Heart left ventricle (tissue), 16 donors: ENCODE results near the gene CD101. TPM values are rescaled to one million over a fixed set of nuclear protein-coding genes. Genes with fewer than 3 reads are reported as not detected.

Experiments used
- ATAC-seq, 4 donors: fragments of 200-7000 bp; cut with Tn5 transposase; one replicate each; pipeline ENCODE4 v1.9.1; 2020 to 2022; ENCODE audit warnings: moderate library complexity in 4 of 4, mild to moderate bottlenecking in 3 of 4, moderate number of reproducible peaks in 1 of 4
- DNase-seq, 5 donors: peaks; one replicate each; pipeline ENCODE4 v3.0.0-alpha.2; 2020
- H3K27ac ChIP-seq, 12 donors: fragments of 200-600 bp; sonication (generic) in 4 of 12; one replicate each; pipeline versions ENCODE4 v1.5.0 to v1.8.0; 2016 to 2022; ENCODE audit warnings: mild to moderate bottlenecking in 2 of 12
- H3K27me3 ChIP-seq, 9 donors: fragments of 200-600 bp; sonication (generic) in 2 of 9; one replicate each; pipeline versions ENCODE4 v1.5.1 to v1.8.0; 2016 to 2022; ENCODE audit warnings: mild to moderate bottlenecking in 3 of 9
- H3K36me3 ChIP-seq, 9 donors: fragments of 200-600 bp; sonication (generic) in 2 of 9; one replicate each; pipeline versions ENCODE4 v1.5.0 to v1.8.0; 2018 to 2022; ENCODE audit warnings: mild to moderate bottlenecking in 2 of 9
- H3K4me1 ChIP-seq, 12 donors: fragments of 200-600 bp; sonication (generic) in 4 of 12; one replicate each; pipeline versions ENCODE4 v1.5.0 to v1.8.0; 2016 to 2022; ENCODE audit warnings: mild to moderate bottlenecking in 3 of 12
- H3K4me3 ChIP-seq, 12 donors: fragments of 200-600 bp; sonication (generic) in 4 of 12; one replicate each; pipeline versions ENCODE4 v1.5.0 to v1.8.0; 2017 to 2022; ENCODE audit warnings: mild to moderate bottlenecking in 9 of 12, moderate library complexity in 4 of 12
- H3K9me3 ChIP-seq, 12 donors: fragments of 200-600 bp; sonication (generic) in 4 of 12; one replicate each; pipeline versions ENCODE4 v1.5.0 to v1.8.0; 2016 to 2022; ENCODE audit warnings: mild to moderate bottlenecking in 1 of 12
- POLR2A ChIP-seq, 2 donors: fragments of 450-650 bp; IDR thresholded peaks; one replicate each; pipeline ENCODE4 v1.6.1; 2017; ENCODE audit warnings: antibody characterized with exemption in 2 of 2, mild to moderate bottlenecking in 2 of 2, moderate library complexity in 2 of 2
- WGBS, 4 donors: extraction: QIAGEN DNeasy Blood & Tissue Kit in 2 of 4; methylation state at CpG; one replicate each; pipeline versions ENCODE4 v1.1.5 to v1.1.7; 2013 to 2018; 5-methylcytosine and 5-hydroxymethylcytosine counted together
- intact Hi-C, 10 donors: fragments of 100-400 bp; cut with DNase I; formaldehyde crosslinking; loops; one replicate each; pipeline versions ENCODE4 v1.11.1 to v1.14.2; 2022
- polyA plus RNA-seq, 2 donors: library from polyadenylated mRNA; stranded (reverse); fragments of 200-250 nt; gene quantifications; one replicate each; pipeline ENCODE4 v1.2.3, GENCODE V29; 2013
- total RNA-seq, 9 donors: library from RNA; depleted of rRNA in 2 of 9; stranded (reverse); fragments of >200 nt in 2 of 9; fragmentation: NEBNext Ultra II Directional in 3 of 9; extraction: Animal tissue kit (Norgen Biotek cat#: 25700) in 3 of 9; gene quantifications; one replicate each; pipeline versions ENCODE4 v1.1.0 to v1.2.4, GENCODE V29; 2016 to 2023
- TF ChIP-seq, protein P1 (sequence below), 12 donors: fragments of 200-600 bp; sonication (generic) in 4 of 12; IDR thresholded peaks; one replicate each; pipeline versions ENCODE4 v1.5.0 to v1.8.0; 2018 to 2022; ENCODE audit warnings: antibody characterized with exemption in 12 of 12, mild to moderate bottlenecking in 5 of 12
- donor health status: ischemic (EF 13 %, LVEDD 7.1; RV severe dilation, severe dysfunction).
- donor health status: healthy with polysubstance abuse.
- donor health status: DM: no; HTN: yes; CAD: no.
- donor health status: DM: no; HTN: no; CAD: no.
- donor health status: ischemic (EF 25% LVEDD 6.9; RV normal size, moderate dysfunction).
- donor health status: ischemic (EF 25% LVEDD 5.7; RV mildly dilated, moderate dysfunction).
- donor health status: healthy.
- donor health status: DM: yes; HTN: yes; CAD: no.
- donor health status: ischemic (EF 35%, LVEDD 5.7; RV mildly dilated, moderate dysfunction).
- donor health status: nonischemic (EF 11% LVEDD 7.7; RV severe dilation, severe dysfunction).
- donor health status: DM: yes; HTN: yes; CAD: no.
- donor health status: PGD.
- donor health status: ischemic (EF 29% LVEDD 5.4; RV normal size, mild dysfunction).
- donor health status: nonischemic (EF 23%, LVEDD 6.1; RV moderate dilation, normal function).

Gene CD101
- total and polyA plus RNA-seq, 11 donors = 0.38 to 2.5 (median 0.87) TPM

DNA sequence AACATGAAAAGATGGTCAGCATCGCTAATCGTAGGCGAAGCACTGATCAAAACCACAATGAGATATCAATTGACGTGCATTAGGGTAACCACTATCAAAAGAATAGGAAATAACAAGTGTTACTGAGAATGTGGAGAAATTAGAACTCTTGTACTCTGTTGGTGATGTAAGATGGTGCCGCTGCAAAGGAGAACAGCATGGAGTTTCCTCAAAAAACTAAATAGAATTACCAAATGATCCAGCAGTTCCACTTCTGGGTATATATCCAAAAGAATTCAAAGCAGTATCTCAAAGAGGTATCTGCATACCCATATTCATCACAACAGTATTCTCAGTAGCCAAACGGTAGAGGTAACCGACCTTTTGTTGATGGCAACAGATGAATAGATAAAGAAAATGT is 8.3 kb upstream of the CD101 start:
- H3K9me3 ChIP-seq = no peaks in the 10 kb centered on the region
- H3K36me3 ChIP-seq = peaks cover 0 to 25% (median 0%) of the 10 kb centered on the region in 9 donors
- no peaks in the 10 kb centered on the region for H3K27me3 ChIP-seq
- DNase-seq (no peak), ATAC-seq (no peak)
- no peak overlapping the region for H3K27ac ChIP-seq
- intact Hi-C loops = no loop called here
- TF ChIP-seq POLR2A (IDR thresholded peaks at IDR 0.05) = no peak
- TF ChIP-seq, protein P1, sequence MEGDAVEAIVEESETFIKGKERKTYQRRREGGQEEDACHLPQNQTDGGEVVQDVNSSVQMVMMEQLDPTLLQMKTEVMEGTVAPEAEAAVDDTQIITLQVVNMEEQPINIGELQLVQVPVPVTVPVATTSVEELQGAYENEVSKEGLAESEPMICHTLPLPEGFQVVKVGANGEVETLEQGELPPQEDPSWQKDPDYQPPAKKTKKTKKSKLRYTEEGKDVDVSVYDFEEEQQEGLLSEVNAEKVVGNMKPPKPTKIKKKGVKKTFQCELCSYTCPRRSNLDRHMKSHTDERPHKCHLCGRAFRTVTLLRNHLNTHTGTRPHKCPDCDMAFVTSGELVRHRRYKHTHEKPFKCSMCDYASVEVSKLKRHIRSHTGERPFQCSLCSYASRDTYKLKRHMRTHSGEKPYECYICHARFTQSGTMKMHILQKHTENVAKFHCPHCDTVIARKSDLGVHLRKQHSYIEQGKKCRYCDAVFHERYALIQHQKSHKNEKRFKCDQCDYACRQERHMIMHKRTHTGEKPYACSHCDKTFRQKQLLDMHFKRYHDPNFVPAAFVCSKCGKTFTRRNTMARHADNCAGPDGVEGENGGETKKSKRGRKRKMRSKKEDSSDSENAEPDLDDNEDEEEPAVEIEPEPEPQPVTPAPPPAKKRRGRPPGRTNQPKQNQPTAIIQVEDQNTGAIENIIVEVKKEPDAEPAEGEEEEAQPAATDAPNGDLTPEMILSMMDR (IDR thresholded peaks at IDR 0.05) = no peak
- no peak overlapping the region for H3K4me3 ChIP-seq
- peaks cover 0 to 47% (median 18%) of the 10 kb centered on the region in 12 donors for H3K4me1 ChIP-seq
- 95 to 98% (median 97%) methylated on average over 7 of the region's 7 CpGs for WGBS, 4 donors

DNA sequence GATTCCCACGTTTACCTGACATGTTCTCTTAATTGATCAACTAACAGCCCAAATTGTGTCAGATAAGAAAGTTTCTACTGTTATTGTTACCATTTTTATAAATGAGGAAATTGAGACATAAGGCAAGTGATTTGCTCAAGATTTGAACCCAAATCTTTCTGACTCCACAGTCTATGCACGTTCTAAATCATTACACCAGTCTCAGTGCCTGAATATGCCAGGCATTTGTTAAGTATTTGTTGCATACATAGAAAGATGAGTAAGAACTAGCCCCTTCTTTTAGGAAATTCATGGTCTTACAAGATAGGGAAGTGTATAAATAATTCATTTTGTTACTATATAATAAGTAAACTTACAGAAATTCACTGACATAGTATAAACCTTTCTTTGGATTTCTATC is 7.1 kb upstream of the CD101 start:
- no peaks in the 10 kb centered on the region for H3K27me3 ChIP-seq
- H3K4me3 ChIP-seq = no peak overlapping the region
- no peaks in the 10 kb centered on the region for H3K9me3 ChIP-seq
- peaks cover 0 to 25% (median 0%) of the 10 kb centered on the region in 9 donors for H3K36me3 ChIP-seq
- no peak for ATAC-seq
- no peak overlapping the region for H3K27ac ChIP-seq
- 77 to 88% (median 82%) methylated on average over 2 of the region's 2 CpGs for WGBS, 4 donors
- TF ChIP-seq POLR2A (IDR thresholded peaks at IDR 0.05) = no peak
- TF ChIP-seq, protein P1 (IDR thresholded peaks at IDR 0.05) = no peak
- DNase-seq = no peak
- H3K4me1 ChIP-seq = peaks cover 0 to 35% (median 10%) of the 10 kb centered on the region in 12 donors
- intact Hi-C loops = no loop called here

DNA sequence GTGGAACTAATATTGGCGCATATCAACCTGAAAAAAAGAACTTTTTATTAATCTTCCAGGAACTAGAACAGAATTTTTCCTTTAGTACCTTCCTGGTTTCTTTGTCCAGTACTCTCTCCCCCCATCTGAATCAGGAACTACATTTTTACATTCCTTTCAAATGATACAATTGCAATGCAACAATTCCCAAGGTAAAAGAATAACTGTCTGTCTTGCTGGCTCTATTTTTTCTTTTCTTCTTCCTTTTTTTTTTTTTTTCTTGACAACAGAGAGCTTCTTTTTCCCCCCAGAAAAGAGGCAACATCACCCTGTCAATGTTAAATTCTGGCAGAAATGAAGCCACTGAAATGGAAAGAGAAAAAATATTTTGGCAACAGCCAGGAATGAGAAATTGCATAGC is 4.5 kb upstream of the CD101 start:
- DNase-seq (no peak), ATAC-seq (no peak)
- Histone ChIP-seq H3K36me3 (peaks cover 0 to 4% (median 0%) of the 10 kb centered on the region in 9 donors), H3K9me3 (no peaks in the 10 kb centered on the region), H3K27ac (no peak overlapping the region), H3K27me3 (no peaks in the 10 kb centered on the region), H3K4me3 (no peak overlapping the region), H3K4me1 (peaks cover 0 to 26% (median 0%) of the 10 kb centered on the region in 12 donors)
- TF ChIP-seq, protein P1 (IDR thresholded peaks at IDR 0.05) = no peak
- no peak for TF ChIP-seq POLR2A (IDR thresholded peaks at IDR 0.05)
- WGBS, 4 donors = 90 to 95% (median 92%) methylated on average over 1 of the region's 1 CpG
- intact Hi-C loops = no loop called here

DNA sequence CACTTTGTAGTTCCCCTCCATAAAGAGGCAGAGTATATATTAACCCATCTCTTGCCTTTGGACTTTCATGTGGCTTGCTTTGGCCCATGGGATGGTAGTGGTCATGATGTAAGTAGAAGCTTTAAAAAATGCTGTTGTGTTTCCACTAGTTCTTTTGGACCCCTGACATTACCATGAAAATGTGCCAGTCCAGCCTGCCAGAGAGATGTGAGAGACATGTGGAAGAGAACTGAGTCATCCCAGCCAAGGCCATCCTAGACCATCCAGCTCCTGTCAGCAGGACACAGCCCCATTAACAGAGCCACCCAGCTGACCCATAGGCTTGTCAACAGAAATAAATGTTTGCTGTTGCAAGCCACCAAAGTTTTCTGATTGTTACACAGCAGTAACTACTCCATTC is 3.9 kb upstream of the CD101 start:
- TF ChIP-seq POLR2A (IDR thresholded peaks at IDR 0.05) = no peak
- TF ChIP-seq, protein P1 (IDR thresholded peaks at IDR 0.05) = no peak
- intact Hi-C loops = no loop called here
- no peak overlapping the region for H3K4me3 ChIP-seq
- H3K27ac ChIP-seq = no peak overlapping the region
- peaks cover 0 to 26% (median 0%) of the 10 kb centered on the region in 12 donors for H3K4me1 ChIP-seq
- no peak for ATAC-seq
- no peaks in the 10 kb centered on the region for H3K9me3 ChIP-seq
- H3K27me3 ChIP-seq = no peaks in the 10 kb centered on the region
- DNase-seq = no peak
- H3K36me3 ChIP-seq = peaks cover 0 to 3% (median 0%) of the 10 kb centered on the region in 9 donors
